HepG2 (cell line): ENCODE measurements around the gene OPA3. TPM values are rescaled to one million over a fixed set of nuclear protein-coding genes. Genes with fewer than 3 reads are reported as not detected.

Source experiments
- BCLAF1 ChIP-seq: fragments of 450-650 bp; IDR thresholded peaks from 2 replicates; pipeline ENCODE4 v1.6.1; 2017; ENCODE audit warnings: mild to moderate bottlenecking
- DNMT3B ChIP-seq: conservative IDR thresholded peaks from 2 replicates; pipeline ENCODE4 v1.6.1; 2016; ENCODE audit warnings: missing biosample characterization, control low read depth
- EZH2 ChIP-seq: conservative IDR thresholded peaks from 2 replicates; pipeline ENCODE4 v1.6.1; 2012; ENCODE audit warnings: mild to moderate bottlenecking, low read depth, low read length, moderate library complexity
- FOXC1 ChIP-seq: sonication (generic); formaldehyde crosslinking; IDR thresholded peaks from 2 replicates; pipeline ENCODE4 v1.8.0; 2022; ENCODE audit warnings: mild to moderate bottlenecking, missing genetic modification reagents, borderline replicate concordance
- HMG20A ChIP-seq: IDR thresholded peaks from 2 replicates; pipeline ENCODE4 v1.6.1; 2016; ENCODE audit warnings: borderline replicate concordance
- HNRNPH1 ChIP-seq: fragments of 200-400 bp; formaldehyde crosslinking; optimal IDR thresholded peaks from 2 replicates; pipeline ENCODE3; 2017; ENCODE audit warnings: mild to moderate bottlenecking, low read depth, low read length
- KAT8 ChIP-seq: IDR thresholded peaks from 2 replicates; pipeline ENCODE4 v1.6.1; 2016; ENCODE audit warnings: missing genetic modification reagents, missing compliant biosample characterization
- MAFG ChIP-seq: sonication (generic); formaldehyde crosslinking; IDR thresholded peaks from 2 replicates; pipeline ENCODE4 v1.5.1; 2020; ENCODE audit warnings: mild to moderate bottlenecking, missing genetic modification reagents
- MEF2D ChIP-seq: sonication (generic); formaldehyde crosslinking; IDR thresholded peaks from 2 replicates; pipeline ENCODE4 v1.5.1; 2020; ENCODE audit warnings: mild to moderate bottlenecking, missing genetic modification reagents
- NR2C2 ChIP-seq: sonication (generic); formaldehyde crosslinking; IDR thresholded peaks from 2 replicates; pipeline ENCODE4 v1.4.0; 2020; ENCODE audit warnings: missing genetic modification reagents, mild to moderate bottlenecking, moderate library complexity, borderline replicate concordance
- NR2F2 ChIP-seq: IDR thresholded peaks from 2 replicates; pipeline ENCODE4 v1.6.1; 2012; ENCODE audit warnings: low read depth, inconsistent platforms, borderline replicate concordance
- RBFOX2 ChIP-seq: fragments of 200-400 bp; formaldehyde crosslinking; IDR thresholded peaks from 2 replicates; pipeline ENCODE4 v1.6.1; 2017; ENCODE audit warnings: low read depth, mild to moderate bottlenecking, low read length
- RORA ChIP-seq: sonication (generic); formaldehyde crosslinking; IDR thresholded peaks from 2 replicates; pipeline ENCODE4 v1.5.0; 2020; ENCODE audit warnings: mild to moderate bottlenecking, missing genetic modification reagents, moderate library complexity
- SETDB1 ChIP-seq: sonication (generic); formaldehyde crosslinking; IDR thresholded peaks from 2 replicates; pipeline ENCODE4 v1.5.1; 2020; ENCODE audit warnings: missing genetic modification reagents, mild to moderate bottlenecking, borderline replicate concordance
- SRSF4 ChIP-seq: fragments of 200-400 bp; formaldehyde crosslinking; IDR thresholded peaks from one replicate; pipeline ENCODE4 v1.6.1; 2018; ENCODE audit warnings: mild to moderate bottlenecking, low read depth, low read length, moderate library complexity; ENCODE audit not compliant: poor library complexity, severe bottlenecking
- ZNF224 ChIP-seq: sonication (generic); formaldehyde crosslinking; IDR thresholded peaks from 2 replicates; pipeline ENCODE4 v1.5.0; 2020; ENCODE audit warnings: mild to moderate bottlenecking, missing genetic modification reagents
- ZNF484 ChIP-seq: sonication (generic); formaldehyde crosslinking; IDR thresholded peaks from 2 replicates; pipeline ENCODE4 v1.5.1; 2020; ENCODE audit warnings: mild to moderate bottlenecking, low read depth, missing genetic modification reagents, borderline replicate concordance
- ZNF543 ChIP-seq: sonication (generic); formaldehyde crosslinking; IDR thresholded peaks from 2 replicates; pipeline ENCODE4 v1.4.0; 2020; ENCODE audit warnings: mild to moderate bottlenecking, missing genetic modification reagents
- ZNF75D ChIP-seq: sonication (generic); formaldehyde crosslinking; IDR thresholded peaks from 2 replicates; pipeline ENCODE4 v1.8.1; 2023; ENCODE audit warnings: missing genetic modification reagents, mild to moderate bottlenecking, borderline replicate concordance
- ZUFSP ChIP-seq: sonication (generic); formaldehyde crosslinking; IDR thresholded peaks from 2 replicates; pipeline ENCODE4 v1.9.0; 2021; ENCODE audit warnings: missing genetic modification reagents, mild to moderate bottlenecking, borderline replicate concordance
- polyA plus RNA-seq, 8 experiments: library from polyadenylated mRNA; depleted of rRNA in 3 of 8; stranded (reverse) in 7 of 8; unstranded in 1 of 8; fragments of >200 nt; fragmentation: Illumina TruSeq in 4 of 8; extraction: Trizol in 4 of 8; gene quantifications; 2 replicates each; pipeline versions ENCODE4 v1.2.1 to v1.2.3, GENCODE V29; 2011 to 2016; ENCODE audit warnings: low read depth in 4 of 8, missing spikeins in 1 of 8, mixed read lengths in 1 of 8; ENCODE audit not compliant: insufficient read depth in 1 of 8
- total RNA-seq, 5 experiments: library from RNA; depleted of rRNA; stranded (reverse); fragments of >200 nt; fragmentation: Illumina TruSeq; extraction: Trizol; gene quantifications; 2 replicates each; pipeline ENCODE4 v1.2.3, GENCODE V29; 2016; ENCODE audit warnings: low read depth in 1 of 5
- TF ChIP-seq, protein P1 (sequence below): sonication (generic); formaldehyde crosslinking; IDR thresholded peaks from 2 replicates; pipeline ENCODE4 v1.4.0; 2020; ENCODE audit warnings: missing genetic modification reagents
- TF ChIP-seq, protein P2 (sequence below): sonication (generic); formaldehyde crosslinking; IDR thresholded peaks from 2 replicates; pipeline ENCODE4 v1.4.0; 2020; ENCODE audit warnings: missing genetic modification reagents, mild to moderate bottlenecking, borderline replicate concordance

OPA3 gene
- total and polyA plus RNA-seq, 2 of the 13 experiments (the other 11 are each of a cell fraction or from before 2014, with no cell fraction given), result 8.3 to 17.7 TPM

- no peak for TF ChIP-seq RBFOX2
- TF ChIP-seq RORA (CRISPR knock-in tag), result no peak
- no peak for TF ChIP-seq BCLAF1
- peak; percentile 52; the same call in 1 of the 2 replicates for TF ChIP-seq KAT8 (CRISPR knock-in tag)
- TF ChIP-seq, protein P1, sequence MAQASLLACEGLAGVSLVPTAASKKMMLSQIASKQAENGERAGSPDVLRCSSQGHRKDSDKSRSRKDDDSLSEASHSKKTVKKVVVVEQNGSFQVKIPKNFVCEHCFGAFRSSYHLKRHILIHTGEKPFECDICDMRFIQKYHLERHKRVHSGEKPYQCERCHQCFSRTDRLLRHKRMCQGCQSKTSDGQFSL (CRISPR knock-in tag), result peak; percentile 54; the same call in 1 of the 2 replicates
- no peak for TF ChIP-seq ZNF75D (CRISPR knock-in tag)
- TF ChIP-seq, protein P2, sequence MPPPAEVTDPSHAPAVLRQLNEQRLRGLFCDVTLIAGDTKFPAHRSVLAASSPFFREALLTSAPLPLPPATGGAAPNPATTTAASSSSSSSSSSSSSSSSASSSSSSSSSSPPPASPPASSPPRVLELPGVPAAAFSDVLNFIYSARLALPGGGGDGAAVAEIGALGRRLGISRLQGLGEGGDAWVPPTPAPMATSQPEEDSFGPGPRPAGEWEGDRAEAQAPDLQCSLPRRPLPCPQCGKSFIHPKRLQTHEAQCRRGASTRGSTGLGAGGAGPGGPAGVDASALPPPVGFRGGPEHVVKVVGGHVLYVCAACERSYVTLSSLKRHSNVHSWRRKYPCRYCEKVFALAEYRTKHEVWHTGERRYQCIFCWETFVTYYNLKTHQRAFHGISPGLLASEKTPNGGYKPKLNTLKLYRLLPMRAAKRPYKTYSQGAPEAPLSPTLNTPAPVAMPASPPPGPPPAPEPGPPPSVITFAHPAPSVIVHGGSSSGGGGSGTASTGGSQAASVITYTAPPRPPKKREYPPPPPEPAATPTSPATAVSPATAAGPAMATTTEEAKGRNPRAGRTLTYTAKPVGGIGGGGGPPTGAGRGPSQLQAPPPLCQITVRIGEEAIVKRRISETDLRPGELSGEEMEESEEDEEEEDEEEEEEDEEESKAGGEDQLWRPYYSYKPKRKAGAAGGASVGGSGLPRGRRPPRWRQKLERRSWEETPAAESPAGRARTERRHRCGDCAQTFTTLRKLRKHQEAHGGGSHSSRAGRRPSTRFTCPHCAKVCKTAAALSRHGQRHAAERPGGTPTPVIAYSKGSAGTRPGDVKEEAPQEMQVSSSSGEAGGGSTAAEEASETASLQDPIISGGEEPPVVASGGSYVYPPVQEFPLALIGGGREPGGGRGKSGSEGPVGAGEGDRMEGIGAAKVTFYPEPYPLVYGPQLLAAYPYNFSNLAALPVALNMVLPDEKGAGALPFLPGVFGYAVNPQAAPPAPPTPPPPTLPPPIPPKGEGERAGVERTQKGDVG (CRISPR knock-in tag), result 0 out of 2 replicates have a peak, but pooled peaks have one; percentile 33
- TF ChIP-seq SETDB1 (CRISPR knock-in tag), result no peak
- peak; percentile 38; the same call in 1 of the 2 replicates for TF ChIP-seq NR2C2 (CRISPR knock-in tag)
- TF ChIP-seq ZUFSP (CRISPR knock-in tag), result no peak
- TF ChIP-seq EZH2, result no peak
- no peak for TF ChIP-seq ZNF484
- 0 out of 2 replicates have a peak, but pooled peaks have one; percentile 15 for TF ChIP-seq FOXC1
- TF ChIP-seq ZNF224, result no peak
- no peak for TF ChIP-seq SRSF4
- no peak for TF ChIP-seq HMG20A (CRISPR knock-in tag)
- TF ChIP-seq MEF2D (CRISPR knock-in tag), result no peak
- TF ChIP-seq NR2F2, result no peak
- TF ChIP-seq DNMT3B (CRISPR knock-in tag), result no peak
- TF ChIP-seq HNRNPH1, result no peak
- TF ChIP-seq MAFG, result no peak
- no peak for TF ChIP-seq ZNF543
Measured at GRCh38 chr19:45485305-45486077, 99.1 kb downstream of the OPA3 start (continued).
